Measurements from ENCODE around the gene ISL1. TPM values are rescaled to one million over a fixed set of nuclear protein-coding genes. Genes with fewer than 3 reads are reported as not detected.

ISL1 gene
- total RNA-seq, 1 donor from 2014 or later = 0.30 TPM

- no peak for DNase-seq
Observed at GRCh38 chr5:51386916-51387883, 4.0 kb downstream of the ISL1 start.

- DNase-seq = no peak
Observed at GRCh38 chr5:51387884-51388275, 4.6 kb downstream of the ISL1 start.

GRCh38 chr5:51388488-51389287 lies 5.4 kb downstream of the ISL1 start:
- DNase-seq = no peak

GRCh38 chr5:51389288-51389576 lies 6.0 kb downstream of the ISL1 start:
- DNase-seq = no peak

- DNase-seq = no peak
Observed at GRCh38 chr5:51389577-51390463, 6.6 kb downstream of the ISL1 start.

GRCh38 chr5:51391175-51391574 lies 7.9 kb downstream of the ISL1 start:
- DNase-seq = no peak

GRCh38 chr5:51392689-51393199 lies 9.5 kb downstream of the ISL1 start:
- DNase-seq = no peak

GRCh38 chr5:51394609-51395008 lies 11.4 kb downstream of the ISL1 start:
- DNase-seq = no peak

GRCh38 chr5:51395245-51395644 lies 12.0 kb downstream of the ISL1 start:
- DNase-seq = no peak

- DNase-seq = no peak
Observed at GRCh38 chr5:51395666-51396356, 12.6 kb downstream of the ISL1 start.

GRCh38 chr5:51396797-51397196 lies 13.5 kb downstream of the ISL1 start:
- no peak for DNase-seq

GRCh38 chr5:51397996-51398395 lies 14.7 kb downstream of the ISL1 start:
- no peak for DNase-seq

- DNase-seq = no peak
Observed at GRCh38 chr5:51398875-51399642, 15.8 kb downstream of the ISL1 start.

- no peak for DNase-seq
Observed at GRCh38 chr5:51399643-51400006, 16.4 kb downstream of the ISL1 start.

- DNase-seq = no peak
Observed at GRCh38 chr5:51404255-51404654, 21.0 kb downstream of the ISL1 start.

- DNase-seq = no peak
Observed at GRCh38 chr5:51411921-51412325, 28.7 kb downstream of the ISL1 start.

- DNase-seq = no peak
Observed at GRCh38 chr5:51414516-51414915, 31.3 kb downstream of the ISL1 start.

GRCh38 chr5:51416149-51416548 lies 32.9 kb downstream of the ISL1 start:
- DNase-seq = no peak

GRCh38 chr5:51433052-51433710 lies 49.9 kb downstream of the ISL1 start:
- no peak for DNase-seq

- no peak for DNase-seq
Observed at GRCh38 chr5:51439232-51439631, 56.0 kb downstream of the ISL1 start.

Measured in skin of body (tissue), 2 donors.